HepG2 (cell line): ENCODE results near the gene HSP90AB1. TPM values are rescaled to one million over a fixed set of nuclear protein-coding genes. Genes with fewer than 3 reads are reported as not detected.

ENCODE experiments used
- CBX2 ChIP-seq, 2 experiments: fragments of 200-600 bp in 1 of 2; sonication (generic); formaldehyde crosslinking in 1 of 2; IDR thresholded peaks; 2 replicates each; pipeline versions ENCODE4 v1.7.0 to v1.8.1; 2018 to 2022; ENCODE audit warnings: low read depth in 2 of 2, low read length in 1 of 2, mild to moderate bottlenecking in 1 of 2, missing genetic modification reagents in 1 of 2
- ETV5 ChIP-seq: IDR thresholded peaks from 2 replicates; pipeline ENCODE4 v1.6.1; 2018; ENCODE audit warnings: missing biosample characterization, missing genetic modification reagents, inconsistent platforms, borderline replicate concordance
- GFI1 ChIP-seq: sonication (generic); formaldehyde crosslinking; IDR thresholded peaks from 2 replicates; pipeline ENCODE4 v1.5.0; 2020; ENCODE audit warnings: missing genetic modification reagents, mild to moderate bottlenecking, borderline replicate concordance
- KLF16 ChIP-seq, 2 experiments: sonication (generic) in 1 of 2; formaldehyde crosslinking in 1 of 2; IDR thresholded peaks; 2 replicates each; pipeline versions ENCODE4 v1.6.1 to v1.8.0; 2016 to 2023; ENCODE audit warnings: missing genetic modification reagents in 2 of 2, missing compliant biosample characterization in 1 of 2
- MAFF ChIP-seq: IDR thresholded peaks from 2 replicates; pipeline ENCODE4 v1.6.1; 2011; ENCODE audit warnings: low read depth, low read length, improper control_type of control experiment
- MED1 ChIP-seq: sonication (generic); formaldehyde crosslinking; IDR thresholded peaks from 2 replicates; pipeline ENCODE4 v1.4.0; 2020; ENCODE audit warnings: missing genetic modification reagents
- REL ChIP-seq: sonication (generic); formaldehyde crosslinking; conservative IDR thresholded peaks from 2 replicates; pipeline ENCODE4 v1.8.0; 2022; ENCODE audit warnings: mild to moderate bottlenecking, missing genetic modification reagents, moderate library complexity
- SMYD3 ChIP-seq: sonication (generic); formaldehyde crosslinking; IDR thresholded peaks from 2 replicates; pipeline ENCODE4 v1.8.1; 2023; ENCODE audit warnings: mild to moderate bottlenecking, missing genetic modification reagents
- THAP11 ChIP-seq: IDR thresholded peaks from 2 replicates; pipeline ENCODE4 v1.6.1; 2016; ENCODE audit warnings: missing biosample characterization, missing genetic modification reagents
- ZNF10 ChIP-seq: sonication (generic); formaldehyde crosslinking; IDR thresholded peaks from 2 replicates; pipeline ENCODE4 v1.4.0; 2020; ENCODE audit warnings: mild to moderate bottlenecking, low read depth, missing genetic modification reagents, borderline replicate concordance
- ZNF235 ChIP-seq: sonication (generic); formaldehyde crosslinking; IDR thresholded peaks from 2 replicates; pipeline ENCODE4 v1.8.1; 2023; ENCODE audit warnings: mild to moderate bottlenecking, missing genetic modification reagents, borderline replicate concordance
- ZNF326 ChIP-seq: sonication (generic); formaldehyde crosslinking; IDR thresholded peaks from 2 replicates; pipeline ENCODE4 v1.4.0; 2020; ENCODE audit warnings: missing genetic modification reagents, borderline replicate concordance
- ZNF839 ChIP-seq: sonication (generic); formaldehyde crosslinking; IDR thresholded peaks from 2 replicates; pipeline ENCODE4 v1.4.0; 2020; ENCODE audit warnings: missing genetic modification reagents, mild to moderate bottlenecking, borderline replicate concordance
- ZSCAN21 ChIP-seq: sonication (generic); formaldehyde crosslinking; IDR thresholded peaks from 2 replicates; pipeline ENCODE4 v1.8.0; 2022; ENCODE audit warnings: mild to moderate bottlenecking, missing genetic modification reagents, moderate library complexity, borderline replicate concordance
- polyA plus RNA-seq, 8 experiments: library from polyadenylated mRNA; depleted of rRNA in 3 of 8; stranded (reverse) in 7 of 8; unstranded in 1 of 8; fragments of >200 nt; fragmentation: Illumina TruSeq in 4 of 8; extraction: Trizol in 4 of 8; gene quantifications; 2 replicates each; pipeline versions ENCODE4 v1.2.1 to v1.2.3, GENCODE V29; 2011 to 2016; ENCODE audit warnings: low read depth in 4 of 8, missing spikeins in 1 of 8, mixed read lengths in 1 of 8; ENCODE audit not compliant: insufficient read depth in 1 of 8
- total RNA-seq, 5 experiments: library from RNA; depleted of rRNA; stranded (reverse); fragments of >200 nt; fragmentation: Illumina TruSeq; extraction: Trizol; gene quantifications; 2 replicates each; pipeline ENCODE4 v1.2.3, GENCODE V29; 2016; ENCODE audit warnings: low read depth in 1 of 5
- TF ChIP-seq, protein P1 (sequence below): IDR thresholded peaks from 2 replicates; pipeline ENCODE4 v1.6.1; 2016; ENCODE audit warnings: low read depth, control low read depth
- TF ChIP-seq, protein P2 (sequence below): sonication (generic); formaldehyde crosslinking; IDR thresholded peaks from 2 replicates; pipeline ENCODE4 v1.5.0; 2020; ENCODE audit warnings: missing genetic modification reagents
- TF ChIP-seq, protein P3 (sequence below): sonication (generic); formaldehyde crosslinking; IDR thresholded peaks from 2 replicates; pipeline ENCODE4 v1.9.0; 2021; ENCODE audit warnings: missing genetic modification reagents, borderline replicate concordance
- TF ChIP-seq, protein P4 (sequence below): sonication (generic); formaldehyde crosslinking; IDR thresholded peaks from 2 replicates; pipeline ENCODE4 v1.4.0; 2020; ENCODE audit warnings: low read depth, mild to moderate bottlenecking, missing genetic modification reagents
- TF ChIP-seq, protein P5 (sequence below): sonication (generic); formaldehyde crosslinking; IDR thresholded peaks from 2 replicates; pipeline ENCODE4 v1.4.0; 2020; ENCODE audit warnings: missing genetic modification reagents
- TF ChIP-seq, protein P6 (sequence below), 2 experiments: fragments of 450-650 bp in 1 of 2; sonication (generic) in 1 of 2; formaldehyde crosslinking; IDR thresholded peaks; 2 replicates each; pipeline versions ENCODE4 v1.5.0 to v1.8.0; 2020 to 2022; ENCODE audit warnings: mild to moderate bottlenecking in 1 of 2, missing genetic modification reagents in 1 of 2

Gene HSP90AB1
- total and polyA plus RNA-seq, 2 of the 13 experiments (the other 11 are each of a cell fraction or from before 2014, with no cell fraction given): 1,325 to 1,472 TPM

DNA sequence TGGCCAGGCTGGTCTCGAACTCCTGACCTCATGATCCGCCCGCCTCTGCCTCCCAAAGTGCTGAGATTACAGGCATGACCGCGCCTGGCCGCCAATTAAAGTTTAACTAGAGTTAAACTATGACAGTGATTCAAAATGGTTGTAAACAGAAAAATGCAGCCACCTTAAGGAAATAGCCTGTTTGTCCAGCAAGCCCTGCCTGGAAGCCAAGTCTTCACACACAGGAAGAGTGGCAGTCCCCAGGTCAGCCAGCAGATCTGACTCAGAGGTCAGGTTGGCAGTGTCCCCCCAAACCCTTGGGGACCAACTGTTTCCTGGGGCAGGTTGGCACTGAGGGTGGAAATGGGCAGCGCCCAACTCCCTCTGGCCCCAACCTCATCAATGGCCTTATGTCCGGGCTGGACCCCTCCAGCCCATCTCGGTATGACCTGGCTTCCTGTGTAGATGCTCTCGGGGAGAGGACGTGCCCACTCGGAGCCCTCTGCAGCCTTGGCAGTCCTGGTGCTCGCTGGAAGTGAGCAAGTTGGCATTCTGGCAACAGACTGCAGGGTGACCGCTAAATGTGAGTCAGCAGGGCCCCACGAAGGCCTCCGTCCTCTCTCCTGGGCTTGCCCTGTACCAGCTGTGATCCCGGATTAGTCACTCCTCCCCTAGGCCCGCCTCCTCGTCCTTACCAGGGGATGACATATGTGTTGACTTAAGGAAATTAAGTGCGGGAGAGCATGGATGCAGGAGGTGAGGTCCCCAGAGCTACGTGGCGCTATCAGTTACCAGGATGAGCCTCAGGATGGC, 9.7 kb upstream of the HSP90AB1 start (continued):
- TF ChIP-seq, protein P1, sequence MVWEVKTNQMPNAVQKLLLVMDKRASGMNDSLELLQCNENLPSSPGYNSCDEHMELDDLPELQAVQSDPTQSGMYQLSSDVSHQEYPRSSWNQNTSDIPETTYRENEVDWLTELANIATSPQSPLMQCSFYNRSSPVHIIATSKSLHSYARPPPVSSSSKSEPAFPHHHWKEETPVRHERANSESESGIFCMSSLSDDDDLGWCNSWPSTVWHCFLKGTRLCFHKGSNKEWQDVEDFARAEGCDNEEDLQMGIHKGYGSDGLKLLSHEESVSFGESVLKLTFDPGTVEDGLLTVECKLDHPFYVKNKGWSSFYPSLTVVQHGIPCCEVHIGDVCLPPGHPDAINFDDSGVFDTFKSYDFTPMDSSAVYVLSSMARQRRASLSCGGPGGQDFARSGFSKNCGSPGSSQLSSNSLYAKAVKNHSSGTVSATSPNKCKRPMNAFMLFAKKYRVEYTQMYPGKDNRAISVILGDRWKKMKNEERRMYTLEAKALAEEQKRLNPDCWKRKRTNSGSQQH: no peak
- TF ChIP-seq ZNF326 (no peak), MAFF (peak; percentile 42; the same call in 1 of the 2 replicates), ZNF10 (CRISPR knock-in tag) (no peak), KLF16 (CRISPR knock-in tag; IDR thresholded peaks at IDR 0.05) (0 out of 4 replicates have a peak, but pooled peaks of 1 of the 2 experiments have one; percentile 18), ZNF235 (no peak), SMYD3 (CRISPR knock-in tag) (no peak), THAP11 (CRISPR knock-in tag) (no peak), MED1 (peak; percentile 33), ZNF839 (CRISPR knock-in tag) (no peak), REL (no peak), ZSCAN21 (CRISPR knock-in tag) (peak; percentile 86), GFI1 (CRISPR knock-in tag) (peak; percentile 38; the same call in 1 of the 2 replicates), CBX2 (IDR thresholded peaks at IDR 0.05; ENCODE audit: low read depth, low read length) (no peak), CBX2 (CRISPR knock-in tag; IDR thresholded peaks at IDR 0.05; ENCODE audit: low read depth) (no peak), ETV5 (CRISPR knock-in tag) (no peak)
- TF ChIP-seq, protein P2, sequence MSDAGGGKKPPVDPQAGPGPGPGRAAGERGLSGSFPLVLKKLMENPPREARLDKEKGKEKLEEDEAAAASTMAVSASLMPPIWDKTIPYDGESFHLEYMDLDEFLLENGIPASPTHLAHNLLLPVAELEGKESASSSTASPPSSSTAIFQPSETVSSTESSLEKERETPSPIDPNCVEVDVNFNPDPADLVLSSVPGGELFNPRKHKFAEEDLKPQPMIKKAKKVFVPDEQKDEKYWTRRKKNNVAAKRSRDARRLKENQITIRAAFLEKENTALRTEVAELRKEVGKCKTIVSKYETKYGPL: no peak
- TF ChIP-seq, protein P3, sequence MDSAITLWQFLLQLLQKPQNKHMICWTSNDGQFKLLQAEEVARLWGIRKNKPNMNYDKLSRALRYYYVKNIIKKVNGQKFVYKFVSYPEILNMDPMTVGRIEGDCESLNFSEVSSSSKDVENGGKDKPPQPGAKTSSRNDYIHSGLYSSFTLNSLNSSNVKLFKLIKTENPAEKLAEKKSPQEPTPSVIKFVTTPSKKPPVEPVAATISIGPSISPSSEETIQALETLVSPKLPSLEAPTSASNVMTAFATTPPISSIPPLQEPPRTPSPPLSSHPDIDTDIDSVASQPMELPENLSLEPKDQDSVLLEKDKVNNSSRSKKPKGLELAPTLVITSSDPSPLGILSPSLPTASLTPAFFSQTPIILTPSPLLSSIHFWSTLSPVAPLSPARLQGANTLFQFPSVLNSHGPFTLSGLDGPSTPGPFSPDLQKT (CRISPR knock-in tag): no peak
- TF ChIP-seq, protein P4, sequence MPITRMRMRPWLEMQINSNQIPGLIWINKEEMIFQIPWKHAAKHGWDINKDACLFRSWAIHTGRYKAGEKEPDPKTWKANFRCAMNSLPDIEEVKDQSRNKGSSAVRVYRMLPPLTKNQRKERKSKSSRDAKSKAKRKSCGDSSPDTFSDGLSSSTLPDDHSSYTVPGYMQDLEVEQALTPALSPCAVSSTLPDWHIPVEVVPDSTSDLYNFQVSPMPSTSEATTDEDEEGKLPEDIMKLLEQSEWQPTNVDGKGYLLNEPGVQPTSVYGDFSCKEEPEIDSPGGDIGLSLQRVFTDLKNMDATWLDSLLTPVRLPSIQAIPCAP (CRISPR knock-in tag): no peak
- TF ChIP-seq, protein P5, sequence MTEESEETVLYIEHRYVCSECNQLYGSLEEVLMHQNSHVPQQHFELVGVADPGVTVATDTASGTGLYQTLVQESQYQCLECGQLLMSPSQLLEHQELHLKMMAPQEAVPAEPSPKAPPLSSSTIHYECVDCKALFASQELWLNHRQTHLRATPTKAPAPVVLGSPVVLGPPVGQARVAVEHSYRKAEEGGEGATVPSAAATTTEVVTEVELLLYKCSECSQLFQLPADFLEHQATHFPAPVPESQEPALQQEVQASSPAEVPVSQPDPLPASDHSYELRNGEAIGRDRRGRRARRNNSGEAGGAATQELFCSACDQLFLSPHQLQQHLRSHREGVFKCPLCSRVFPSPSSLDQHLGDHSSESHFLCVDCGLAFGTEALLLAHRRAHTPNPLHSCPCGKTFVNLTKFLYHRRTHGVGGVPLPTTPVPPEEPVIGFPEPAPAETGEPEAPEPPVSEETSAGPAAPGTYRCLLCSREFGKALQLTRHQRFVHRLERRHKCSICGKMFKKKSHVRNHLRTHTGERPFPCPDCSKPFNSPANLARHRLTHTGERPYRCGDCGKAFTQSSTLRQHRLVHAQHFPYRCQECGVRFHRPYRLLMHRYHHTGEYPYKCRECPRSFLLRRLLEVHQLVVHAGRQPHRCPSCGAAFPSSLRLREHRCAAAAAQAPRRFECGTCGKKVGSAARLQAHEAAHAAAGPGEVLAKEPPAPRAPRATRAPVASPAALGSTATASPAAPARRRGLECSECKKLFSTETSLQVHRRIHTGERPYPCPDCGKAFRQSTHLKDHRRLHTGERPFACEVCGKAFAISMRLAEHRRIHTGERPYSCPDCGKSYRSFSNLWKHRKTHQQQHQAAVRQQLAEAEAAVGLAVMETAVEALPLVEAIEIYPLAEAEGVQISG (CRISPR knock-in tag): no peak; the same call in 1 of the 2 replicates
- TF ChIP-seq, protein P6, sequence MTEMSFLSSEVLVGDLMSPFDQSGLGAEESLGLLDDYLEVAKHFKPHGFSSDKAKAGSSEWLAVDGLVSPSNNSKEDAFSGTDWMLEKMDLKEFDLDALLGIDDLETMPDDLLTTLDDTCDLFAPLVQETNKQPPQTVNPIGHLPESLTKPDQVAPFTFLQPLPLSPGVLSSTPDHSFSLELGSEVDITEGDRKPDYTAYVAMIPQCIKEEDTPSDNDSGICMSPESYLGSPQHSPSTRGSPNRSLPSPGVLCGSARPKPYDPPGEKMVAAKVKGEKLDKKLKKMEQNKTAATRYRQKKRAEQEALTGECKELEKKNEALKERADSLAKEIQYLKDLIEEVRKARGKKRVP (CRISPR knock-in tag; IDR thresholded peaks at IDR 0.05): no peak
